ENCODE data around the gene TRUB1. TPM values are rescaled to one million over a fixed set of nuclear protein-coding genes. Genes with fewer than 3 reads are reported as not detected.

Gene TRUB1
- total and polyA plus RNA-seq, 2 donors from 2014 or later: 11.5 to 17.1 TPM

DNA sequence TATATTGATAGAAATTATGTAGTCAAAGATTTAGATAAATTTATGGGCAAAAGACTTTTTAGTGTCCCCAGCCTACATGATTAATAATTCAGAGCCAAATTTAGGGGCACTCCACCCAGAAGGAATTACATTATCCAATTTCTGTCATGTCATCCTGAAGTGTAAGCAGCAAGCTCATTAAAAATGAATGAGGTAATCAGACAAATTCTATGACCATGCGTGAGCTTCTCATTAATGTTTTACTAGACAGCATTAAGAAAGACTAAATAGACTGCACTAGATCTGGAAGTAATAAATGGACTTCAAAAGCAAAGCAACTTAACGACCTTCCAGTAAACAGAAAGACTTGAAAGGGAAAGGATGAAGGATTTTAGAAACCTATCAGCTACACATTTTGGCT, 22.7 kb upstream of the TRUB1 start:
- intact Hi-C loops (cut with DNase I): no loop called here
- Histone ChIP-seq H3K36me3 (ENCODE audit: control insufficient read depth in 2 of 3, insufficient read depth in 3 of 3, low read length in 3 of 3) (no peaks in the 10 kb centered on the region), H3K27ac (ENCODE audit: low read depth in 2 of 2, low read length in 2 of 2) (no peak overlapping the region), H3K4me3 (ENCODE audit: low read length in 3 of 3) (peak overlapping the region in 1 of 3 donors; percentile 17), H3K4me1 (ENCODE audit: control insufficient read depth in 2 of 3, insufficient read depth in 2 of 3, low read depth in 1 of 3, low read length in 3 of 3) (peaks cover 0 to 6% (median 2%) of the 10 kb centered on the region in 3 donors), H3K9me3 (ENCODE audit: control insufficient read depth in 2 of 3, insufficient read depth in 1 of 3, low read length in 3 of 3) (no peaks in the 10 kb centered on the region), H3K27me3 (ENCODE audit: control insufficient read depth, insufficient read depth, low read length) (no peaks in the 10 kb centered on the region), H3K9ac (ENCODE audit: low read length in 3 of 3) (no peak overlapping the region)
- peak in 1 of 5 donors; percentile 29 for DNase-seq
- TF ChIP-seq, protein P1, sequence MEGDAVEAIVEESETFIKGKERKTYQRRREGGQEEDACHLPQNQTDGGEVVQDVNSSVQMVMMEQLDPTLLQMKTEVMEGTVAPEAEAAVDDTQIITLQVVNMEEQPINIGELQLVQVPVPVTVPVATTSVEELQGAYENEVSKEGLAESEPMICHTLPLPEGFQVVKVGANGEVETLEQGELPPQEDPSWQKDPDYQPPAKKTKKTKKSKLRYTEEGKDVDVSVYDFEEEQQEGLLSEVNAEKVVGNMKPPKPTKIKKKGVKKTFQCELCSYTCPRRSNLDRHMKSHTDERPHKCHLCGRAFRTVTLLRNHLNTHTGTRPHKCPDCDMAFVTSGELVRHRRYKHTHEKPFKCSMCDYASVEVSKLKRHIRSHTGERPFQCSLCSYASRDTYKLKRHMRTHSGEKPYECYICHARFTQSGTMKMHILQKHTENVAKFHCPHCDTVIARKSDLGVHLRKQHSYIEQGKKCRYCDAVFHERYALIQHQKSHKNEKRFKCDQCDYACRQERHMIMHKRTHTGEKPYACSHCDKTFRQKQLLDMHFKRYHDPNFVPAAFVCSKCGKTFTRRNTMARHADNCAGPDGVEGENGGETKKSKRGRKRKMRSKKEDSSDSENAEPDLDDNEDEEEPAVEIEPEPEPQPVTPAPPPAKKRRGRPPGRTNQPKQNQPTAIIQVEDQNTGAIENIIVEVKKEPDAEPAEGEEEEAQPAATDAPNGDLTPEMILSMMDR (IDR thresholded peaks at IDR 0.05; ENCODE audit: borderline replicate concordance, extremely low read depth, insufficient read depth): no peak
- FAIRE-seq: no peak

GRCh38 chr10:114916653-114917052, 21.3 kb upstream of the TRUB1 start:
- no peak for FAIRE-seq
- no peak for DNase-seq
- H3K4me3 ChIP-seq (ENCODE audit: low read length in 3 of 3): no peak overlapping the region
- peaks cover 0 to 6% (median 2%) of the 10 kb centered on the region in 3 donors for H3K4me1 ChIP-seq (ENCODE audit: control insufficient read depth in 2 of 3, insufficient read depth in 2 of 3, low read depth in 1 of 3, low read length in 3 of 3)
- H3K27ac ChIP-seq (ENCODE audit: low read depth in 2 of 2, low read length in 2 of 2): no peak overlapping the region
- intact Hi-C loops (cut with DNase I): no loop called here
- no peaks in the 10 kb centered on the region for H3K36me3 ChIP-seq (ENCODE audit: control insufficient read depth in 2 of 3, insufficient read depth in 3 of 3, low read length in 3 of 3)
- TF ChIP-seq, protein P1 (IDR thresholded peaks at IDR 0.05; ENCODE audit: borderline replicate concordance, extremely low read depth, insufficient read depth): no peak
- H3K9ac ChIP-seq (ENCODE audit: low read length in 3 of 3): no peak overlapping the region
- H3K27me3 ChIP-seq (ENCODE audit: control insufficient read depth, insufficient read depth, low read length): no peaks in the 10 kb centered on the region
- no peaks in the 10 kb centered on the region for H3K9me3 ChIP-seq (ENCODE audit: control insufficient read depth in 2 of 3, insufficient read depth in 1 of 3, low read length in 3 of 3)

GRCh38 chr10:114917459-114917858, 20.5 kb upstream of the TRUB1 start:
- intact Hi-C loops (cut with DNase I): no loop called here
- FAIRE-seq: no peak
- no peaks in the 10 kb centered on the region for H3K9me3 ChIP-seq (ENCODE audit: control insufficient read depth in 2 of 3, insufficient read depth in 1 of 3, low read length in 3 of 3)

More at GRCh38 chr10:114917459-114917858, 20.5 kb upstream of the TRUB1 start:
- no peak for DNase-seq
- Histone ChIP-seq H3K36me3 (ENCODE audit: control insufficient read depth in 2 of 3, insufficient read depth in 3 of 3, low read length in 3 of 3) (no peaks in the 10 kb centered on the region), H3K27ac (ENCODE audit: low read depth in 2 of 2, low read length in 2 of 2) (no peak overlapping the region), H3K4me1 (ENCODE audit: control insufficient read depth in 2 of 3, insufficient read depth in 2 of 3, low read depth in 1 of 3, low read length in 3 of 3) (peaks cover 0 to 6% (median 2%) of the 10 kb centered on the region in 3 donors), H3K27me3 (ENCODE audit: control insufficient read depth, insufficient read depth, low read length) (no peaks in the 10 kb centered on the region), H3K9ac (ENCODE audit: low read length in 3 of 3) (no peak overlapping the region), H3K4me3 (ENCODE audit: low read length in 3 of 3) (no peak overlapping the region)
- TF ChIP-seq, protein P1 (IDR thresholded peaks at IDR 0.05; ENCODE audit: borderline replicate concordance, extremely low read depth, insufficient read depth): no peak

Data from kidney (tissue), 14 donors.